NCI-H2107 (cell line): ENCODE data around the gene TP53TG3F.
"Not testable (repeated sequence)": the region's sequence is repeated elsewhere in the genome, so short reads cannot be mapped to it uniquely, and the experiment has no call there.

ENCODE experiments used
- DNase-seq: peaks from one replicate; lab custom pipeline; 2025; lab: John Stamatoyannopoulos, UW

TP53TG3F gene, protein sequence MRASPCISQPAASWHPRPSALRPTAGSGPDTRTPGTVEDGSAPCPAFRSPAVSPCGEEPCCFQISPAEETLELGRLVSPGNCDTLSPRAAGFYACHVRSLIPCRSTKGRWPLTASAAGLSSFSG

DNA sequence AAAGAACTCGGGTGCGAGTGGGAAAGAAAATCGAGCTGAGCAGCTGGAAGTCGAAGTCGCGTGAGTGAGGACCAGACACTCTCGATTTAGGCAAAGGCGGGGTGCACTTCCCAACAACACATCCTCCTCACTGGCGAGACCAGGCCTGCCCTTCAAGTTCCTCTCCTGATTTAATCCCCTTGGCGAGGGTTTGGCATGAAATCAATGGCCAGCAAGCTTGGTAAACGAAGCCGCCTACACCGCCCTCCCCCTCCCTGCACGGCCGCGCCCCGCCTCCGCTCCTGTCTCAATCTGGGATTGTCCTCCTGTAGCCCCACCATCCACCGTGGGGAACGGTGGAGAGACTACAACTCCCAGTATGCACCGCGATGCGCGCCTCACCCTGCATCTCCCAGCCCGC is at the start of gene TP53TG3F:
TSS of gene TP53TG3F (plus strand) at position 301 of the 400 bp plus-strand sequence. CDS start at position 369, 68 bp downstream.
- DNase-seq: not testable (repeated sequence)

DNA sequence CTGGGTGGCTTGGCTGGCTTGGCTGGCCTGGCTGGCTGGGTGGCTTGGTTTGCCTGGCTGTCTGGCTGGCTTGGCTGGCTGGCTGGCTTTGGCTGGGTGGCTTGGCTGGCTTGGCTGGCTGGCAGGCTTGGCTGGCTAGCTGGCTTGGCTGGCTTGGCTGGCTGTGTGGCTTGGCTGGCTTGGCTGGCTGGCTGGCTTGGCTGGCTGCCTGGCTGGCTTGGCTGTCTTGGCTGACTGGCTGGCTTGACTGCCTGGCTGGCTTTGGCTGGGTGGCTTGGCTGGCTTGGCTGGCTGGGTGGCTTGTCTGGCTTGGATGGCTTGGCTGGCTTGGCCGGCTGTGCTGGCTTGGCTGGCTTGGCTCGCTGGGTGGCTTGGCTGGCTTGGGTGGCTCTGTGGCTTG is 32.2 kb downstream of the TP53TG3F start:
- DNase-seq: not testable (repeated sequence)

DNA sequence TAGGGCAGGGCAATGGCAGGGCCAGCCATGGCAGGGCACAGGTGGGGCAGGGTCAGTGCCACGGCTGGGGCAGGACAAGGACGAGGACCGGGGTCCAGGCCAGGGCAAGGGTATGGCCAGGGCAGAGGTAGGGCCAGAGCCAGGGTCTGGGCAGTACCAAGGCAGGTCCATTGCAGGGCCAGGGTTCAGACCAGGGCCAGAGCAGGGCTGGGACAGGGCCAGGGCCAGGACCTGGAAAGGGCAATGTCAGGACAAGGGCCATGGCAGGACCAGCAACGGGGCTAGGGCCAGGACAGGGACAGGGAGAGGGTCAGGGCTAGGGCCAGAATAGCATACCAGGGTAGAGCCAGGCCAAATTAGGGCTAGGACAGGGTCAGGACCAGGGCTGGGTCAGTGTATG is 47.8 kb downstream of the TP53TG3F start:
- not testable (repeated sequence) for DNase-seq

DNA sequence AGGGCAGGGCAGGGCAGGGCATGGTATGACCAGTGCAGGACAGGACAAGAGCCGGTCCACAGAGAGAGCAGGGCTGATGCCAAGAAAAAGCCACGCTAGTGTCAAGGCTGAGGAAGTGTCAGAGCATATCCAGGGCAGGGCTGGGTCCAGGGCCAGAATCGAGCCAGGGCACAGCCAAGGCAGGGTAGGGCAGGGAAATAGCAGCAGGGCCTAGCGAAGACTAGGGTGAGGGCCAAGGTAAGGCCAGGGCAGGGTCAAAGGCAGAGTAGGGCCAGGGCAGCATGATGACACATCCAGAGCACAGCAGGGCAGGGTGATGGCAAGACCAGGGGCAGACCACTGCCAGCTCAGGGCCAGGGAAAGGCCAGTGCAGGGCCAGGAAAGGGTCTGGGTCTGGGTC is 49.7 kb downstream of the TP53TG3F start:
- DNase-seq: not testable (repeated sequence)

DNA sequence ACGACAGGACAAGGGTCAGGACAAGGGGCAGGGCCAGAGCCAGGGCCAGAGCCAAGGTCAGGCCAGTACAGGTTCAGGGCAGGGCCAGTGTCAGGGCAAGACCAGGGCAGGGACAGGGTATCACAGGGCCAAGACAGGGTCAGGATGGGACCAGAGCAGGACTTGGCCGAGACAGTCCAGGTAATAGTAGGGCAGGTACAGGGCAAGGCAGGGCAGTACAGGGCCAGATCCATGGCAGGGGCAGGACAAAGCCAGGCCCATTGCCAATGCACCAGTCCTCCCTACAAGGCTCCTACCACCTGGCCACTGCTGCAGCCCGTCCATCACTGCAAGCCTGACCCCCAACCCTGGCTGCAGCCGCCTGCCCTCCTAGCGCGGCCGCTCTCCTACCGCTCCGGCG is 50.5 kb downstream of the TP53TG3F start:
- not testable (repeated sequence) for DNase-seq
